Measurements from ENCODE around the gene TPP2.

TPP2 gene

GRCh38 chr13:102596147-102597028 is at the start of gene TPP2:
TSS of gene TPP2 (plus strand) at chr13:102596986. CDS start at chr13:102597039, 53 bp downstream.
- Histone ChIP-seq H3K27me3 (ENCODE audit: control insufficient read depth in 5 of 5, insufficient read depth in 4 of 5, low read length in 5 of 5) (no peaks in the 10 kb centered on the region), H3K36me3 (ENCODE audit: control insufficient read depth in 5 of 5, insufficient read depth in 5 of 5, low read length in 5 of 5) (no peaks in the 10 kb centered on the region), H3K27ac (ENCODE audit: low read depth, low read length) (peak within 1 kb of the TSS; percentile 99), H3K4me3 (ENCODE audit: low read depth in 1 of 5, low read length in 5 of 5) (peak within 1 kb of the TSS; percentile 78 to 97 (median 93)), H3K9me3 (ENCODE audit: control insufficient read depth in 5 of 5, low read length in 5 of 5) (no peaks in the 10 kb centered on the region), H3K4me1 (ENCODE audit: control insufficient read depth in 5 of 5, insufficient read depth in 5 of 5, low read length in 5 of 5) (peaks cover 5 to 56% (median 41%) of the 10 kb centered on the region in 5 donors), H3K9ac (ENCODE audit: low read length in 5 of 5) (peak within 1 kb of the TSS; percentile 84 to 99 (median 97))

DNA sequence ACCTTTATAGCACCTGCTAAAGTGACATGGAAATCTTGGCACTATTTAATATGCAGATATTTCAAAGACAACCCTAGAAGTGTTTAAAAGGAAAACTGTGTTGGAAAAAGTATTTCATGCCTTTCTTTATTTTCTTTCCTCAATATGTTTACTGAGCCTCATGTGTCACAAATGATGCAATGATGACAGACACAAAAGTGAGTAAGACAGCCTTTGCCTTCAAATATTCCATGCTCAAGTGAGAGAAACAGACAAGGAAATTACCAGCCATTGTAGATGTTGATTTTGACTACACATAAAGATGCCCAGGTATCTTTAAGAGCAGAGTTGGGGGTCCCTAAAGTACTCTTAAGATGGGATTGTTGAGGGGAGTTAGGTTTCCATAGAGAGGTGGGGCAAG is 48.0 kb upstream of the TPP2 start:
- H3K36me3 ChIP-seq (ENCODE audit: control insufficient read depth in 5 of 5, insufficient read depth in 5 of 5, low read length in 5 of 5), result no peaks in the 10 kb centered on the region
- no peaks in the 10 kb centered on the region for H3K9me3 ChIP-seq (ENCODE audit: control insufficient read depth in 5 of 5, low read length in 5 of 5)
- no peak overlapping the region for H3K4me3 ChIP-seq (ENCODE audit: low read depth in 1 of 5, low read length in 5 of 5)
- H3K9ac ChIP-seq (ENCODE audit: low read length in 5 of 5), result no peak overlapping the region
- H3K27ac ChIP-seq (ENCODE audit: low read depth, low read length), result no peak overlapping the region
- H3K27me3 ChIP-seq (ENCODE audit: control insufficient read depth in 5 of 5, insufficient read depth in 4 of 5, low read length in 5 of 5), result no peaks in the 10 kb centered on the region
- no peaks in the 10 kb centered on the region for H3K4me1 ChIP-seq (ENCODE audit: control insufficient read depth in 5 of 5, insufficient read depth in 5 of 5, low read length in 5 of 5)

- H3K36me3 ChIP-seq (ENCODE audit: control insufficient read depth in 5 of 5, insufficient read depth in 5 of 5, low read length in 5 of 5), result no peaks in the 10 kb centered on the region
- no peaks in the 10 kb centered on the region for H3K4me1 ChIP-seq (ENCODE audit: control insufficient read depth in 5 of 5, insufficient read depth in 5 of 5, low read length in 5 of 5)
- no peak overlapping the region for H3K27ac ChIP-seq (ENCODE audit: low read depth, low read length)
- no peak overlapping the region for H3K4me3 ChIP-seq (ENCODE audit: low read depth in 1 of 5, low read length in 5 of 5)
- no peaks in the 10 kb centered on the region for H3K27me3 ChIP-seq (ENCODE audit: control insufficient read depth in 5 of 5, insufficient read depth in 4 of 5, low read length in 5 of 5)
- H3K9me3 ChIP-seq (ENCODE audit: control insufficient read depth in 5 of 5, low read length in 5 of 5), result no peaks in the 10 kb centered on the region
- H3K9ac ChIP-seq (ENCODE audit: low read length in 5 of 5), result no peak overlapping the region
Observed at GRCh38 chr13:102550507-102550906, 46.3 kb upstream of the TPP2 start.

DNA sequence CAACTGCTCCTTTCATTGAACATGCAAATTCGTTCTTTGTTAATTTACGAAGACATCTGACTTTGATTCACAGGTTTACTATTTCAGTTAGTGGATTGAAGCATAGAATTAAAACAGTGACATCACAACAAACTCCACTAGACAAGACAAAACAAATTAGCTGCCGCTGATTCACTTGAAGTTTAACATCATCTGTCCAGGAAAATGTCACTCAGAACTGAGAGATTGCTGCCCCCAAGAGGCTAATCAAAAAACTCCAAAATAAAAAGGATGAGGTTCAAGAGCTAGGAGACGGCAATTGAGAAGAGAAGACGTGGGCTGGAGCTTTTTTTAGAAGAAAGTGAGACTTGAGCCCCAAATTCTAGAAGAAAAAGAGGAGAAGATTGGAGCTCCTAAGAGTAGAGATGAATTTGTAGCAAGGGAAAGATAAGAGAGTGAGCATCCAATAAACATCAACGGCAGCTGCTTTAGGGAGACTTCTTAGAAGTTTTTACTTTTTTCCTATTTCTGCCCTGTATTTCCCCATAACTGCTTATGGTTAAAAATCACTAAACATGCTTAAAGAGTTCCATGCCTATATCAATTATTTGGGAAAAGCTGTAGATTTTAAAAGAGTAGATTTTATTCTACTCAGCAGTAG is 40.8 kb upstream of the TPP2 start:
- Histone ChIP-seq H3K27ac (ENCODE audit: low read depth, low read length) (no peak overlapping the region), H3K4me3 (ENCODE audit: low read depth in 1 of 5, low read length in 5 of 5) (no peak overlapping the region), H3K4me1 (ENCODE audit: control insufficient read depth in 5 of 5, insufficient read depth in 5 of 5, low read length in 5 of 5) (no peaks in the 10 kb centered on the region), H3K9me3 (ENCODE audit: control insufficient read depth in 5 of 5, low read length in 5 of 5) (peaks cover 0 to 3% (median 0%) of the 10 kb centered on the region in 5 donors), H3K36me3 (ENCODE audit: control insufficient read depth in 5 of 5, insufficient read depth in 5 of 5, low read length in 5 of 5) (no peaks in the 10 kb centered on the region), H3K9ac (ENCODE audit: low read length in 5 of 5) (no peak overlapping the region), H3K27me3 (ENCODE audit: control insufficient read depth in 5 of 5, insufficient read depth in 4 of 5, low read length in 5 of 5) (no peaks in the 10 kb centered on the region)

DNA sequence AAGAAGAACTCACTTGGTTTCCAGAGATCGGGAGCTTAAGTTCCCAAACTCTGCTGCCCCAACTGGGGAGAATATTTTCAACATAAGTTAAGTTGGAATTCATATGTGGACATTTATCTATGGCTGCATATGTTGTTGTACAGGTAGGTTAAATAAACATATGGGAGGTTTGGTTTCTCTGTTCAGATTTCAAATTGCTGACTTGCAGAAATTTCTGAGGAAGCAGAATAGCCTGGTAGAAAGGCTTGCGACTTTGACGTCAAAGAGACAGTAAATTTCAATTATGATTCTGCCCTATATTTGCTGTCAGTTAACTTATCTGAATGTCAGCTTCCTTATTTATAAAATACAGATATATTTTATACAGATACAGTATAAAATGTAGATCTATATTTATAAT is 40.0 kb upstream of the TPP2 start:
- no peaks in the 10 kb centered on the region for H3K4me1 ChIP-seq (ENCODE audit: control insufficient read depth in 5 of 5, insufficient read depth in 5 of 5, low read length in 5 of 5)

GRCh38 chr13:102558029-102558428 is 38.8 kb upstream of the TPP2 start:
- no peaks in the 10 kb centered on the region for H3K36me3 ChIP-seq (ENCODE audit: control insufficient read depth in 5 of 5, insufficient read depth in 5 of 5, low read length in 5 of 5)
- peaks cover 0 to 3% (median 0%) of the 10 kb centered on the region in 5 donors for H3K9me3 ChIP-seq (ENCODE audit: control insufficient read depth in 5 of 5, low read length in 5 of 5)
- H3K27ac ChIP-seq (ENCODE audit: low read depth, low read length), result no peak overlapping the region
- H3K4me3 ChIP-seq (ENCODE audit: low read depth in 1 of 5, low read length in 5 of 5), result no peak overlapping the region
- no peak overlapping the region for H3K9ac ChIP-seq (ENCODE audit: low read length in 5 of 5)
- no peaks in the 10 kb centered on the region for H3K4me1 ChIP-seq (ENCODE audit: control insufficient read depth in 5 of 5, insufficient read depth in 5 of 5, low read length in 5 of 5)
- H3K27me3 ChIP-seq (ENCODE audit: control insufficient read depth in 5 of 5, insufficient read depth in 4 of 5, low read length in 5 of 5), result no peaks in the 10 kb centered on the region

More for the DNA sequence above, 40.0 kb upstream of the TPP2 start:
- Histone ChIP-seq H3K27me3 (ENCODE audit: control insufficient read depth in 5 of 5, insufficient read depth in 4 of 5, low read length in 5 of 5) (no peaks in the 10 kb centered on the region), H3K9me3 (ENCODE audit: control insufficient read depth in 5 of 5, low read length in 5 of 5) (peaks cover 0 to 3% (median 0%) of the 10 kb centered on the region in 5 donors), H3K9ac (ENCODE audit: low read length in 5 of 5) (no peak overlapping the region), H3K27ac (ENCODE audit: low read depth, low read length) (no peak overlapping the region), H3K4me3 (ENCODE audit: low read depth in 1 of 5, low read length in 5 of 5) (no peak overlapping the region), H3K36me3 (ENCODE audit: control insufficient read depth in 5 of 5, insufficient read depth in 5 of 5, low read length in 5 of 5) (no peaks in the 10 kb centered on the region)

GRCh38 chr13:102561933-102562332 is 34.9 kb upstream of the TPP2 start:
- Histone ChIP-seq H3K36me3 (ENCODE audit: control insufficient read depth in 5 of 5, insufficient read depth in 5 of 5, low read length in 5 of 5) (no peaks in the 10 kb centered on the region), H3K4me3 (ENCODE audit: low read depth in 1 of 5, low read length in 5 of 5) (no peak overlapping the region), H3K9me3 (ENCODE audit: control insufficient read depth in 5 of 5, low read length in 5 of 5) (peaks cover 0 to 3% (median 0%) of the 10 kb centered on the region in 5 donors), H3K27me3 (ENCODE audit: control insufficient read depth in 5 of 5, insufficient read depth in 4 of 5, low read length in 5 of 5) (peaks cover 0 to 8% (median 0%) of the 10 kb centered on the region in 5 donors), H3K9ac (ENCODE audit: low read length in 5 of 5) (no peak overlapping the region), H3K27ac (ENCODE audit: low read depth, low read length) (no peak overlapping the region), H3K4me1 (ENCODE audit: control insufficient read depth in 5 of 5, insufficient read depth in 5 of 5, low read length in 5 of 5) (no peaks in the 10 kb centered on the region)

DNA sequence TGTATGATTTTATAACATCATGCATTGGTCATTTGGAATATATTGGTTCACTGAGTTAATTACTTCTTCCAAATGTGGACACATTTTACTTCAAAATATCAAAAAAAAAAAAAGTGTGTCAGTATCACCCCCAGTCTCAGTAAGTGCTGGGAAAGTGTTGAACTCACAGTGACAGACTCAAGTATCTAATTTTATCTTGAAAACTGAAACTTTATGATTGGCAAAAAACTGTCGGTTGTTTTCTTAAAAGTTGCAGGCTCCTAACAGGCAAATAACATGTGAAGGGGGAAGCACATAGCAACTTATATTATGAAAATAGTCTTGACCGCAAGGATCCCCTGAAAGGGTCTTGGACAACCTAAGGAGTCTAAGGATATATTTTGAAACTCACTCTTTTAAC is 33.5 kb upstream of the TPP2 start:
- Histone ChIP-seq H3K4me3 (ENCODE audit: low read depth in 1 of 5, low read length in 5 of 5) (no peak overlapping the region), H3K27me3 (ENCODE audit: control insufficient read depth in 5 of 5, insufficient read depth in 4 of 5, low read length in 5 of 5) (peaks cover 0 to 8% (median 2%) of the 10 kb centered on the region in 5 donors), H3K4me1 (ENCODE audit: control insufficient read depth in 5 of 5, insufficient read depth in 5 of 5, low read length in 5 of 5) (no peaks in the 10 kb centered on the region), H3K9ac (ENCODE audit: low read length in 5 of 5) (no peak overlapping the region), H3K36me3 (ENCODE audit: control insufficient read depth in 5 of 5, insufficient read depth in 5 of 5, low read length in 5 of 5) (no peaks in the 10 kb centered on the region), H3K27ac (ENCODE audit: low read depth, low read length) (no peak overlapping the region), H3K9me3 (ENCODE audit: control insufficient read depth in 5 of 5, low read length in 5 of 5) (peaks cover 0 to 3% (median 0%) of the 10 kb centered on the region in 5 donors)

DNA sequence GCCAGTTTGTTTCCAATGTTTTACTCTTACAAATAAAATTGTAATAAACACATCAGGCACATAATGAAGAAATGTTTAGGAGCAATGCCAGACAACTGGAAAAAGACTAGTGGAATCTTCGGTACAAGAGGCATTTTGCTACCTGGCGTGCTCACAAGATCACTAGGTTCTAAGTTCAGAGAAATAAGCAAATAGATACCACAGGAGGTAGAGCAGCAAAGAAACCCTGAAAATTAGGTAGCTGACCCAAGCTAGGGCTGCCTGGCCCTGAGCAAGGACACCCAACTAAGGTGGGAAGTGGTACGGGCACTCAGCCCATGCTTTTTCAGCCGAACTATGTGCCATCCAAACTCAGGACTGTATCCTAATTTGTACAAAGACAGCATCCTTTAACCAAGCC is 32.2 kb upstream of the TPP2 start:
- Histone ChIP-seq H3K27me3 (ENCODE audit: control insufficient read depth in 5 of 5, insufficient read depth in 4 of 5, low read length in 5 of 5) (peaks cover 0 to 8% (median 2%) of the 10 kb centered on the region in 5 donors), H3K9ac (ENCODE audit: low read length in 5 of 5) (no peak overlapping the region), H3K4me3 (ENCODE audit: low read depth in 1 of 5, low read length in 5 of 5) (no peak overlapping the region), H3K27ac (ENCODE audit: low read depth, low read length) (no peak overlapping the region), H3K4me1 (ENCODE audit: control insufficient read depth in 5 of 5, insufficient read depth in 5 of 5, low read length in 5 of 5) (no peaks in the 10 kb centered on the region), H3K36me3 (ENCODE audit: control insufficient read depth in 5 of 5, insufficient read depth in 5 of 5, low read length in 5 of 5) (no peaks in the 10 kb centered on the region), H3K9me3 (ENCODE audit: control insufficient read depth in 5 of 5, low read length in 5 of 5) (peaks cover 0 to 3% (median 0%) of the 10 kb centered on the region in 5 donors)

DNA sequence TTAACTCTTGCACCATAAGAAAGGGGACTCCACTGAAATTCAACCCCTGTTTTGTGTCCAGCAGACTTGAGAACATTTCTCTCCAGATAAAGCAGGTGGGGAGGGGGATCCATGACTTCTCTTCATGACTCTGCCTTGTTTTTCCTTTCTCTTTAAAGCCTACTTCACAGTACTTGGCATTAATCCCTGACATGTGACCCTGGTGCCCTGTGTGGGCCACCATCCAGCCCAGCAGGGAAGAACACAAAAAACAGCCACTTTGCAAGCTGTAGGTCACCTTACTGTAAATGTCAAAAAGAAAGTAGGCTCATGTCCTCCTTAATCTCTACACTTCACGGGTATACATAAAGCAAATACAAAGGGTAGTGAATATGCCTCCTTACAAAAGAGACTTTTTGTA is 30.3 kb upstream of the TPP2 start:
- Histone ChIP-seq H3K4me3 (ENCODE audit: low read depth in 1 of 5, low read length in 5 of 5) (no peak overlapping the region), H3K9ac (ENCODE audit: low read length in 5 of 5) (no peak overlapping the region)

More for the DNA sequence above, 30.3 kb upstream of the TPP2 start:
- no peaks in the 10 kb centered on the region for H3K9me3 ChIP-seq (ENCODE audit: control insufficient read depth in 5 of 5, low read length in 5 of 5)
- no peaks in the 10 kb centered on the region for H3K36me3 ChIP-seq (ENCODE audit: control insufficient read depth in 5 of 5, insufficient read depth in 5 of 5, low read length in 5 of 5)
- H3K27ac ChIP-seq (ENCODE audit: low read depth, low read length), result no peak overlapping the region
- peaks cover 0 to 10% (median 4%) of the 10 kb centered on the region in 5 donors for H3K27me3 ChIP-seq (ENCODE audit: control insufficient read depth in 5 of 5, insufficient read depth in 4 of 5, low read length in 5 of 5)
- H3K4me1 ChIP-seq (ENCODE audit: control insufficient read depth in 5 of 5, insufficient read depth in 5 of 5, low read length in 5 of 5), result no peaks in the 10 kb centered on the region
